ENCODE measurements around the gene ANXA6. TPM values are rescaled to one million over a fixed set of nuclear protein-coding genes. Genes with fewer than 3 reads are reported as not detected.
A peak's percentile ranks its signal among the peaks of the same experiment; 100 is the strongest.

ANXA6 gene
- total RNA-seq, 1 experiment from 2014 or later: 212 TPM

GRCh38 chr5:151084363-151084762, 73.2 kb downstream of the ANXA6 start:
- Histone ChIP-seq H3K36me3 (replicated peaks; ENCODE audit: control insufficient read depth, insufficient read depth, low read length) (no peaks in the 10 kb centered on the region), H3K4me3 (ENCODE audit: insufficient read depth, low read depth, low read length) (no peak overlapping the region), H3K27me3 (ENCODE audit: control insufficient read depth, insufficient read depth, low read length) (no peaks in the 10 kb centered on the region)
- no peak for DNase-seq

GRCh38 chr5:151083081-151083676, 74.4 kb downstream of the ANXA6 start:
- Histone ChIP-seq H3K4me3 (ENCODE audit: insufficient read depth, low read depth, low read length) (no peak overlapping the region), H3K36me3 (replicated peaks; ENCODE audit: control insufficient read depth, insufficient read depth, low read length) (no peaks in the 10 kb centered on the region; the same call in 1 of the 2 replicates), H3K27me3 (ENCODE audit: control insufficient read depth, insufficient read depth, low read length) (no peaks in the 10 kb centered on the region)
- no peak for DNase-seq

- no peaks in the 10 kb centered on the region; the same call in 1 of the 2 replicates for H3K36me3 ChIP-seq (replicated peaks; ENCODE audit: control insufficient read depth, insufficient read depth, low read length)
- peak; percentile 85 for DNase-seq
- H3K27me3 ChIP-seq (ENCODE audit: control insufficient read depth, insufficient read depth, low read length): no peaks in the 10 kb centered on the region
- no peak overlapping the region for H3K4me3 ChIP-seq (ENCODE audit: insufficient read depth, low read depth, low read length)
Measured at GRCh38 chr5:151082282-151082902, 75.2 kb downstream of the ANXA6 start.

GRCh38 chr5:151081431-151082281, 75.9 kb downstream of the ANXA6 start:
- Histone ChIP-seq H3K36me3 (replicated peaks; ENCODE audit: control insufficient read depth, insufficient read depth, low read length) (no peaks in the 10 kb centered on the region; the same call in 1 of the 2 replicates), H3K27me3 (ENCODE audit: control insufficient read depth, insufficient read depth, low read length) (no peaks in the 10 kb centered on the region), H3K4me3 (ENCODE audit: insufficient read depth, low read depth, low read length) (peak overlapping the region; percentile 92)
- DNase-seq: no peak

GRCh38 chr5:151080613-151081430, 76.8 kb downstream of the ANXA6 start, which contains the start of gene TNIP1:
Gene TNIP1 (minus strand): TSS chr5:151081034. CDS start chr5:151065095, 15,939 bp downstream.
- Histone ChIP-seq H3K4me3 (ENCODE audit: insufficient read depth, low read depth, low read length) (peak within 1 kb of the TSS; percentile 92), H3K27me3 (ENCODE audit: control insufficient read depth, insufficient read depth, low read length) (no peaks in the 10 kb centered on the region), H3K36me3 (replicated peaks; ENCODE audit: control insufficient read depth, insufficient read depth, low read length) (no peaks in the 10 kb centered on the region; the same call in 1 of the 2 replicates)
- DNase-seq: peak; percentile 97

- Histone ChIP-seq H3K4me3 (ENCODE audit: insufficient read depth, low read depth, low read length) (peak overlapping the region; percentile 92), H3K36me3 (replicated peaks; ENCODE audit: control insufficient read depth, insufficient read depth, low read length) (no peaks in the 10 kb centered on the region; the same call in 1 of the 2 replicates), H3K27me3 (ENCODE audit: control insufficient read depth, insufficient read depth, low read length) (no peaks in the 10 kb centered on the region)
- no peak for DNase-seq
Measured at GRCh38 chr5:151079838-151080612, 77.6 kb downstream of the ANXA6 start.

GRCh38 chr5:151078490-151079262, 78.9 kb downstream of the ANXA6 start:
- H3K27me3 ChIP-seq (ENCODE audit: control insufficient read depth, insufficient read depth, low read length): no peaks in the 10 kb centered on the region
- H3K4me3 ChIP-seq (ENCODE audit: insufficient read depth, low read depth, low read length): no peak overlapping the region
- no peak for DNase-seq
- no peaks in the 10 kb centered on the region; the same call in 1 of the 2 replicates for H3K36me3 ChIP-seq (replicated peaks; ENCODE audit: control insufficient read depth, insufficient read depth, low read length)

- Histone ChIP-seq H3K4me3 (ENCODE audit: insufficient read depth, low read depth, low read length) (no peak overlapping the region), H3K27me3 (ENCODE audit: control insufficient read depth, insufficient read depth, low read length) (no peaks in the 10 kb centered on the region), H3K36me3 (replicated peaks; ENCODE audit: control insufficient read depth, insufficient read depth, low read length) (no peaks in the 10 kb centered on the region; the same call in 1 of the 2 replicates)
- no peak for DNase-seq
Measured at GRCh38 chr5:151077967-151078366, 79.6 kb downstream of the ANXA6 start.

GRCh38 chr5:151077419-151077818, 80.2 kb downstream of the ANXA6 start:
- Histone ChIP-seq H3K36me3 (replicated peaks; ENCODE audit: control insufficient read depth, insufficient read depth, low read length) (no peaks in the 10 kb centered on the region; the same call in 1 of the 2 replicates), H3K27me3 (ENCODE audit: control insufficient read depth, insufficient read depth, low read length) (no peaks in the 10 kb centered on the region), H3K4me3 (ENCODE audit: insufficient read depth, low read depth, low read length) (no peak overlapping the region)
- DNase-seq: no peak

- Histone ChIP-seq H3K4me3 (ENCODE audit: insufficient read depth, low read depth, low read length) (no peak overlapping the region), H3K27me3 (ENCODE audit: control insufficient read depth, insufficient read depth, low read length) (no peaks in the 10 kb centered on the region), H3K36me3 (replicated peaks; ENCODE audit: control insufficient read depth, insufficient read depth, low read length) (no peaks in the 10 kb centered on the region; the same call in 1 of the 2 replicates)
- no peak for DNase-seq
Measured at GRCh38 chr5:151076616-151077015, 81.0 kb downstream of the ANXA6 start.

- H3K27me3 ChIP-seq (ENCODE audit: control insufficient read depth, insufficient read depth, low read length): no peaks in the 10 kb centered on the region
- H3K4me3 ChIP-seq (ENCODE audit: insufficient read depth, low read depth, low read length): no peak overlapping the region
- DNase-seq: no peak
- H3K36me3 ChIP-seq (replicated peaks; ENCODE audit: control insufficient read depth, insufficient read depth, low read length): no peaks in the 10 kb centered on the region; the same call in 1 of the 2 replicates
Measured at GRCh38 chr5:151075698-151076331, 81.8 kb downstream of the ANXA6 start.

- no peaks in the 10 kb centered on the region for H3K27me3 ChIP-seq (ENCODE audit: control insufficient read depth, insufficient read depth, low read length)
- DNase-seq: no peak
- no peaks in the 10 kb centered on the region; the same call in 1 of the 2 replicates for H3K36me3 ChIP-seq (replicated peaks; ENCODE audit: control insufficient read depth, insufficient read depth, low read length)
- no peak overlapping the region for H3K4me3 ChIP-seq (ENCODE audit: insufficient read depth, low read depth, low read length)
Measured at GRCh38 chr5:151074557-151074956, 83.0 kb downstream of the ANXA6 start.

Data from H7 (cell line).